Ramos (cell line): ENCODE data around the gene TROAP.
"Not testable (repeated sequence)": the region's sequence is repeated elsewhere in the genome, so short reads cannot be mapped to it uniquely, and the experiment has no call there.

ENCODE experiments used
- in situ Hi-C: fragments of 300-500 bp; cut with MboI; formaldehyde crosslinking; loops from one replicate; pipeline ENCODE4 v1.14.3; 2022; ENCODE audit warnings: low sequenced_read_pairs; ENCODE audit not compliant: unreplicated experiment

TROAP gene

GRCh38 chr12:49294086-49294803 is 28.8 kb upstream of the TROAP start:
- in situ Hi-C loops, result loop anchor here (10.0 kb wide), 1 partner anchor 221 kb away; no protein-coding TSS in a partner anchor

DNA sequence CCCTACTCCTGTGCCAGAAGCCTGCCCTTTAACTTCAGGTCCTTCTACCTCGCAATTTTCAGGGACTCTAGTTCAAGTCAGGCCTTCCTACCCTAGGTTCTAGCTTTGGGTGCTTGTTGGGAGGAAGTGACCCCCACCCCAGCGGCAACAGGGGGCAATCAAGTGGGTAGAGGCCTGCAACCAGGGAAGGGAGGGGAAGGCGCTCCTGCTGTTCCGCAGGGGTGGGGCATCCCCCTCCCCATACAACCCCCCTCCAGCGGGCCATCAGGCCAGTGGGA is 28.3 kb upstream of the TROAP start:
- in situ Hi-C loops, result loop anchor here (10.0 kb wide), 1 partner anchor 220 kb away; no protein-coding TSS in a partner anchor

DNA sequence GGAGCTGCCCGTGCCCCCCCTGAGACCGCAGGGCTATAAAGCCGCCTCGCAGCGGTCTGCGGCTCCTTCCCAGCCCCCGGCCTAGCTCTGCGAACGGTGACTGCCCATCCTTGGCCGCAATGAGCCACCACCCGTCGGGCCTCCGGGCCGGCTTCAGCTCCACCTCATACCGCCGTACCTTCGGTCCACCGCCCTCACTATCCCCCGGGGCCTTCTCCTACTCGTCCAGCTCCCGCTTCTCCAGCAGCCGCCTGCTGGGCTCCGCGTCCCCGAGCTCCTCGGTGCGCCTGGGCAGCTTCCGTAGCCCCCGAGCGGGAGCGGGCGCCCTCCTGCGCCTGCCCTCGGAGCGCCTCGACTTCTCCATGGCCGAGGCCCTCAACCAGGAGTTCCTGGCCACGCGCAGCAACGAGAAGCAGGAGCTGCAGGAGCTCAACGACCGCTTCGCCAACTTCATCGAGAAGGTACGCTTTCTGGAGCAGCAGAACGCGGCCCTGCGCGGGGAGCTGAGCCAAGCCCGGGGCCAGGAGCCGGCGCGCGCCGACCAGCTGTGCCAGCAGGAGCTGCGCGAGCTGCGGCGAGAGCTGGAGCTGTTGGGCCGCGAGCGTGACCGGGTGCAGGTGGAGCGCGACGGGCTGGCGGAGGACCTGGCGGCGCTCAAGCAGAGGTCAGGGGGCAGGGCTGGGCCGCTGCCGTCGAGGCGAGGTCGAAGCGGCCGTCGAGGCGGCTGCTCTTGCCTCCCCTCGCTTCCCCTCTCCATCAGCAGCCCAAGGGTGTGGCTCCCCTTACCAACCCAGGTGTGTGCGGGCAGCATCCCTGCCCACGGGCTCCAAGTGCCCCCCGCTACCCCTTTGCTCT is 27.7 kb upstream of the TROAP start, which contains the start of gene PRPH:
Gene PRPH (plus strand): TSS at position 66 of the 855 bp plus-strand sequence. CDS start 54 bp downstream, at position 120.
- in situ Hi-C loops, result loop anchor here (10.0 kb wide), 1 partner anchor 219 kb away; no protein-coding TSS in a partner anchor

DNA sequence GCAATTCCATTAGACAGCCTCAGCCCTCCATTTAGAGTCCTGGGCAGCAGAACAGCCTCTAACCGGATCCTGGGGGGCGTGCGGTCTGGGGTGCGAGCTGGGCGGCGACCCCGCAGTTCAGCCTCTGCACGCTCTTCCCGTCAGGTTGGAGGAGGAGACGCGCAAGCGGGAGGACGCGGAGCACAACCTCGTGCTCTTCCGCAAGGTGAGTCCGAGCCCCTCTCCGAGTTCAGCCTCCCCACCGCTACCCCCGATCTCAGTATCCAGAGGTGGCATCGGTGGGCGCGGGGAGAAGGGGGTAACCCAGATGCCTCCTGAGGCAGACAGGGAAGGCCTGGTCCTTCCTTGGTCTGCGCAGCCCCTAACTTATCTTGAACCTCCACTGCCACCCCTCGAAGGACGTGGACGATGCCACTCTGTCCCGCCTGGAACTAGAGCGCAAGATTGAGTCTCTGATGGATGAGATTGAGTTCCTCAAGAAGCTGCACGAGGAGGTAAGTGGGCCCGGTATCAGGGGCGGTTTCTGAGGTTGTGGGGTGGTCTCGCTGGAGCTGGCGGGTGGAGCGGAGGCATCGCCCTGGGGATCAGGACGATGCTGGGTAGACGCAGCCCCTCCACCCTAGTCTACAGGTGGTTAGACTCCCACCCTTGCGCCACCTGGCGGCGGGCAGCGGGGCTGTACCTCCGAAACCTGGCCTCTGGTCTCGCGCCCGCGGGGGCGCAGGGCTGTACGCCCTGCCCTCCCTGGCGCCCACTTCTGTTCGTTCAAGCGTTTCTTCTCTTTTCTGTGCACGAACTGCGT is 26.8 kb upstream of the TROAP start:
- in situ Hi-C loops, result loop anchor here (10.0 kb wide), 1 partner anchor 219 kb away; no protein-coding TSS in a partner anchor

GRCh38 chr12:49296836-49297694 is 26.0 kb upstream of the TROAP start:
- in situ Hi-C loops, result loop anchor here (10.0 kb wide), 1 partner anchor 218 kb away; no protein-coding TSS in a partner anchor

DNA sequence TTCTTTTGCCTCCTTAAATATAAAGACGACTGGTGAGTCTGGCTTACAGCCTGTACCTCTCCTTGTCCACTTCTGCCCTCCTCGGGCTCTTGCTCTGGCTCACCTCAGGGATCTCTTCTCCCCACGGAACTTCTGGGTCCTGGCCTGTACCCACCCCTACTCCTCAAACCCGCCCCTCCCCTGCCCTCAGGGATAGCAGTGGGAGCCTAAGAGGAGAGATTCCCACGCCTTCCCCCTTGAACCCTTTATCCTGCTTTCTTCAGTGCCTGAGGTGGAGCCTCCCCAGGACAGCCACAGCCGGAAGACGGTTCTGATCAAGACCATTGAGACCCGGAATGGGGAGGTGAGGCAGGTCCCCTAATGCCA is 25.4 kb upstream of the TROAP start:
- in situ Hi-C loops, result loop anchor here (10.0 kb wide), 1 partner anchor 217 kb away; no protein-coding TSS in a partner anchor

- in situ Hi-C loops, result loop anchor here (10.0 kb wide), 1 partner anchor 217 kb away; no protein-coding TSS in a partner anchor
These were observed 24.9 kb upstream of the TROAP start for GRCh38 chr12:49298160-49298559.

GRCh38 chr12:49301760-49302159 is 21.3 kb upstream of the TROAP start:
- in situ Hi-C loops, result no loop called here

- in situ Hi-C loops, result no loop called here
These were observed 18.9 kb upstream of the TROAP start for GRCh38 chr12:49304161-49304560.

- in situ Hi-C loops, result no loop called here
These were observed 17.1 kb upstream of the TROAP start for GRCh38 chr12:49305762-49306510.

- in situ Hi-C loops, result no loop called here
These were observed 13.7 kb upstream of the TROAP start for GRCh38 chr12:49309386-49309785.

GRCh38 chr12:49310451-49311000 is 12.5 kb upstream of the TROAP start:
- in situ Hi-C loops, result not testable (repeated sequence)

DNA sequence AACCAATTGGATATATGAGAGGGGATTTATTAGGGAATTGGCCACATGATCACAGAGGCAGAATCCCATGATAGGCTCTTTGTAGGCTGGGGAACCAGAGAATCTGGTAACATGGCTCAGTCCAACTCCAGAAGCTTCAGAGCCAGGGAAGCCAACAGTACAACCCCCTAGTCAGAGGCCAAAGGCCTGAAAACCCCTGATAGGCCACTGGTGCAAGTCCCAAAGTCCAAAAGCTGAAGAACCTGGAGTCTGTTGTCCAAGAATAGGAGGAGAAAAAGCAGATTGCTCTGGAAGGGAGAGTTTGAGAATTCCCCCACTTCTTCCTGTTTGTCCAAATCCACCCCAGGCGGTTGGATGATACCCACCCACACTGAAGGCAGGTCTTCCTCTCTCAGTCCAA is 8.2 kb upstream of the TROAP start:
- in situ Hi-C loops, result no loop called here

DNA sequence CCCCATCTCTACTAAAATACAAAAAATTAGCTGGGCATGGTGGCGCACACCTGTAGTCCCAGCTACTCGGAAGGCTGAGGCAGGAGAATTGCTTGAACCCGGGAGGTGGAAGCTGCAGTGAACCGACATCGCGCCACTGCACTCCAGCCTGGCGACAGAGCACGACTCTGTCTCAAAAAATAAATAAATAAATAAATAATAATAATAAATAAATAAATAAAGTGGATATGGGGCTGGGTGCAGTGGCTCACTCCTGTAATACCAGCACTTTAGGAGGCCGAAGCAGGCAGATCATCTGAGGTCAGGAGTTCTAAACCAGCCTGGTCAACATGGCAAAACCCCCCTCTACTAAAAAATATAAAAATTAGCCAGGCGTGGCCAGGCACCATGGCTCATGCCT is 5.9 kb upstream of the TROAP start:
- in situ Hi-C loops, result not testable (repeated sequence)

GRCh38 chr12:49320411-49321103 is 2.5 kb upstream of the TROAP start:
- in situ Hi-C loops, result not testable (repeated sequence)

GRCh38 chr12:49322367-49322707 is 718 bp upstream of the TROAP start:
- in situ Hi-C loops, result no loop called here

- in situ Hi-C loops, result no loop called here
These were observed 556 bp downstream of the TROAP start for GRCh38 chr12:49323524-49324097.

DNA sequence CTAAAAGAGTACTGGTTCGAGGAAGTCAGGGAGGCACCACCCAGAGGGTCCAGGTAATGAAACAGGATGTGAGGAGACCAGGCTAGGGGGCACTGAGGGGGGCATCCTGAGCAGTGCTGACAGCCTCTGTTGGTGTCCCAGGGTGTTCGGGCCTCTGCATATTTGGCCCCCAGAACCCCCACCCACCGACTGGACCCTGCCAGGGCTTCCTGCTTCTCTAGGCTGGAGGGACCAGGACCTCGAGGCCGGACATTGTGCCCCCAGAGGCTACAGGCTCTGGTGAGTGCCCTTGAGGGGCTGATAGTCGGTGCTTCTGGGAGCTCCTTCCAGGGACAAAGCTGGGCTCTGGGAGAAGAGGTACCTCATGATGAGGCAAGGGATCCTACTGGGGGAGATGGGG is 2.6 kb downstream of the TROAP start:
- in situ Hi-C loops, result no loop called here
